Activated CD8-positive, alpha-beta memory T cell treated with anti-CD3 and anti-CD28 coated beads for 48 hours (primary cell): Measurements from ENCODE around the gene ZBTB7C.

Experiments
- DNase-seq, 3 experiments: peaks; one replicate each; pipeline ENCODE4 v3.0.0-alpha.2; 2020; ENCODE audit warnings: low read depth in 2 of 3, low spot score in 2 of 3

The ZBTB7C gene

DNA sequence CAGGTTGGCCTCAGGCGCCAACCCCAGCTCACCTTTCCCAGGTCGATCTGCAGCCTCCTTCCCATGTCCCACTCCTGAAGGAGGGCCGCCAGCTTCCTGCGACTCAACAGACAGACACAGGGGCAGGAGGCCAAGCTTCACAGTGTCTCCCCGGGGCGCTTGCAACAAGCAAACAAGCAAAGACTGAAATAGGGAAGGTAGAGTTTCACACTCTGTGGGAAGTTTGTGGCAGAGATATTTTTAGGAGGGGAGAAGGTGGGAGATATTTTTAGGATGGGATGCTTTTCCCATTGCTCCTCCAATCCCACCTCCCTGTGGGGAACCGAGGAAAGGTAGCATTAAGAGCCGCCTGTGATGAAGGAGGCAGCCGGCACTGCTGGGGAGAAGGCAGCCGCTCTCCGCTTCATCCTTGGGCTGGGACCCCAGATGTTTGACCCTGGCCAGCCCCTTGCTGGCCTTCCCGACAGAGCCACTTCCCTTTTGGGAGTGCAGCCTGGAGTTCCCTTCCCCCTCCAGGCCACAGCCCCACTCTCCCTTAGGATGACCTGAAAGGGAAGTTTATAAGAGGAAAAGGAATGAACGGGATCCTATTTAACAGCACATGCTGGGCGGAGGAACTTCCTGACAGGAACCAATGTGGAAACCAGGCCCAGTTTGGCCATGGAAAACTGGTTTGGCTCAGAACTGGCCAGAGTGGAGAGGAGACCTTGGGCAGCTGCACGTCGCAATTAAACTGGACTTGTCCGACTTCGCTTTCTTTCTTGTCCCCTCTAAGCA lies 336.6 kb downstream of the ZBTB7C start:
- DNase-seq, result no peak

GRCh38 chr18:48068916-48069445 lies 340.2 kb downstream of the ZBTB7C start:
- DNase-seq, result no peak

DNA sequence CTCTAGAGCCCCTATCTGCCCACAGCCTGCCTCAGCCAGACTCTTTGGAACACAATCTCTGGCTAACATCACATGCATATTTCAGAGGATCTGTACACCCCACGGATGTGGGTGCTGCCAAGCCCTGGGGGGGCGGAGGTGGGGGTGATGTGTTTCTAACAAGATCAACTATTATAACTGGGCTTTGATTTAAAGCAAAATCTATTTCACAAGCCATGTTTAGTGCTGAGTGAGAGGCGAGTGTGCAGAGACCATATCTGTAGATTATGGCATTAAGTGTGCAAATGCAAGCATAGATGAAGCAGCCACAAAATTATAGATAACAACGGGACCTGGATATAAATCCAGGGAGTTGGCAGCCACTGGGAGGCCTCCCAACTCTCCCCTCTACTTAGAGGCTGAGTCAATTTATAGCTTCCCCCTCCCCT lies 342.9 kb downstream of the ZBTB7C start:
- no peak for DNase-seq

DNA sequence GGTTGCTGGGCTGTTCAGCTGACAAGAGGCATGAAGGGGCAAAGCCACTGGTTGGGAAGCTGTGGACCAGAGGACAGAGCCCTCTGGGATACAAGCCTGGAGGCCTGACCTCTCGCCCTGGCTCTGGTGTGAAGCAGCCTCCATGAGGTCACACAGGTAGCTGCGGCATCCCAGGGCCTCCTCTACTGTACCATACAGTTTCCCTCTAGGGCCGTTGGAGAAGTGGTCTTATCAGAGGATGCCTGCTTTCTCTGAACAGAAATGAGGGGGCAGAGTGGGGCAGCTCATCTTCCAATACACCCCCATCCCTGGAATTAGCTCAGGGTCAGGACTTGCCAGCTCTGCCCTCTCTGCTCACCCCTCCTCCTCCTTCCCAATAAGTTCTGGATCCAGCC lies 343.6 kb downstream of the ZBTB7C start:
- DNase-seq, result no peak

GRCh38 chr18:48064978-48065600 lies 344.1 kb downstream of the ZBTB7C start:
- no peak for DNase-seq

GRCh38 chr18:48061781-48062570 lies 347.2 kb downstream of the ZBTB7C start:
- no peak for DNase-seq

DNA sequence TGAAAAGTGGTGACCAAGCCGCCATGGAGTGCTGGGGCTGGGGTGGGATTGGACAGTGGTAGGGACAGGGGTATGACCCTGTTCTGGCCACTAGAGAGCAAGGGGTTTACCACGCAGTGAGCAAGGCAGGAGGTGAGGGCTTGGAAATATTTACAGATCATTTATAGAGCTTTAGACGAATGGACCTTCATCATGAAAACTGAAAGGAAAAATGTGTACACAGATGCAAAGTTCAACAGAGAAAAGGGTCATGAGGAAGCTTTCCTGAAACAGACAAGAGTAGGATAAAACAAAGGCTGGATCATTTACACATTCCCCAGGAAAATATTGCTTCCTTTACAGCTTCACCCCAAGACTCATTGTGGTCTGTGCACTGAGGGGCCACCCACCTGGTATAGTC lies 348.2 kb downstream of the ZBTB7C start:
- no peak for DNase-seq

- no peak for DNase-seq
Observed at GRCh38 chr18:48060346-48060745, 348.8 kb downstream of the ZBTB7C start.

DNA sequence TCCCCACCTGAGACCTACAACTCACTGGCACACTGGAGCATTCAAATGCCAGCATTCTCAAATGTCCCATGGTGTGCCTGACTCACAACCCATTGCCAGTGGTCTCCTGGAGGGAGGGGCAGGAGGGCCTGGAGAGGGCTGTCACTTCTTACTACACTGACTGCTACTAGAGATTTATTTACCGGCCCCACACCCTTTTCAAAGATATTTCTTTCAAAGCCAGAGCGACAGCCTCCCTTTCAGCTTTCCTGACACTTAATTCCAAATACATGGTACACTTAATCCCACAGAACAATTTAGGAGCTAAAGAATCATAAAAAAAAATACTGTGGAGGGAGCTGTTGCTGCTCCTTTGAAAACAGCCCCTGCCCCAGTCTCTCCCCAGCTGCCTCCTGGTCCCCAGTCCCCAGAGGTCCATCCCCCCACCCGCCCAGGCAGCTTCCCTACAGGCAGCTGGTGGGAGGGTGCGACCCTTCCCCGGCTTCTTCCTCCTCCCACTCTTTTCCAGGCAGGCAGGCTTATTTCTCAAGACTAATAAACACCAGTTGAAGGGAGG lies 349.6 kb downstream of the ZBTB7C start:
- DNase-seq, result no peak

DNA sequence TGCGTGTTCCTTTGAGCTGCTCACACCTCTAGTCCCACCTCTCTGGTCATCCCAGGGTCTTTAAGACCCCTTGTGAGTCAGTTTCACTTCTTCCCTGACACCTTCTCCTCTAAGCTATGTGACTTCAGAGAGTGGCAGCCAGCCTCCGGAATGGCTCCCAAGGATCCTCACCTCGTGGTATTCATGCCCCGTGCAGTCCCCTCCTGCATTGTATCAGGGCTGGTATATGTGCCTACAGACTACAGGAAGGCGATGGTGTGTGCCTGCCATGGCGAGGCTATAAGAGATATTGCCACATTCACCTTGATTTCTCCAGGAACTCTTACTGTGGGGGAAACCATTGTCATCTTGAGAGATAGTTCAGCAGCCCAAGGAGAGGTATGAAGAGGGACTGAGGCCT lies 350.7 kb downstream of the ZBTB7C start:
- DNase-seq, result no peak

- no peak for DNase-seq
Observed at GRCh38 chr18:48057018-48057417, 352.2 kb downstream of the ZBTB7C start.

DNA sequence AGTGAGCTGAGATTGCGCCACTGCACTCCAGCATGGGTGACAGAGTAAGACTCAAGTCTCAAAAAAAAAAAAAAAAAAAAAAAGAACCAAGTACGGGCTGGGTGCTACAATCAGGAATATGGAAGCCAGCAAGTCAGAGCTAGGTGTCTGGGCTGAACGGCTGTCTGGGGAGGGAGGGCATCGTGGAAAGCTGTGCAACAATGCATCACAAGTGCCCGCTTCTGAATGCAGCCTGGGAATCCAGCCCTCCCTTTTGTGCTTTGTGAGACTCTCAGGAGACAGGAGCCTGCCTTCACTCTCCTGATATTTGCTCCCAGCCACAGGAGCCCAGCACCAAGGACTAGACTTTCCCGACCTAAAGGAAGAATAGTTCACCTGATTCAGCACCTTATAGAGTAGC lies 353.8 kb downstream of the ZBTB7C start:
- DNase-seq, result no peak

GRCh38 chr18:48053881-48054816 lies 355.0 kb downstream of the ZBTB7C start:
- no peak for DNase-seq

DNA sequence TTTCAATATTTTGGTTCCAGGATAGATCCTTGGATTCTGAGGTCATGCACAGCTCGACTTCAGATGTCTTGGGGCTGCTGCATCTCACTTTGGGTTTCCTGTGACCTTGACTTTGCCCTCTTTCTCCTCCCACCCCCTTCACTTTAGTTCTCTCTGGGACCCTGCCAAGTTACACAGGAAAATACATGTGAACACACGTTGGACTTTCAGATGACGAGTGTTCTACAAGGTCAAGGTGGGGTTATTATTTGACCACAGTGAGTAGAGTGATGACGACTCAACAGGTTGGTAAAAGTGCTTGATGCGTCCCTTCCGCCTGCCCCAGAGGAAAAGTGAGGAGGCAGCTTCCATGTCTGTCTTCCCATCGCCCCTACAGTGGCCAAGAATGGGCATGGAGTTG lies 356.3 kb downstream of the ZBTB7C start:
- no peak for DNase-seq

GRCh38 chr18:48051945-48052840 lies 357.0 kb downstream of the ZBTB7C start:
- no peak for DNase-seq

- DNase-seq, result no peak
Observed at GRCh38 chr18:48050176-48050575, 359.0 kb downstream of the ZBTB7C start.

DNA sequence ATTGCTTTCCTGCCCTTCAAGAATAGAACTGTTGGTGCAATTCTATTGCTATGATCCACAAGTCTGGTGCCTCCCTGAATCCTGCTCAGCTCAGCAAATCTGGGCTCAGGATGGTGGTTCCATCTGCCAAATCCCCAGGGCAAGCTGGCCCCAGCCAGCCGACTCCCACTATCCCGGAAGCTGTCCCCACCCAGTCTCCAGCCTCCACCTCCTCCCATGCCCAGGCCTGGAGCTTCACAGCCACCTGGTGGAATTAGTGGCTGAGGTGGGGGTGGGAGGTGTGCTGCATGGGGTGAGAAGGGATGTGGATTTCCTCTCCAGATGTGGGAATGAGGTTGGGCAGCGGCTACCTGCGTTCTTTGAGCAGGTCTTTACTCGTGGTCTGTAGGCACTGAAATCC lies 359.4 kb downstream of the ZBTB7C start:
- DNase-seq, result no peak

DNA sequence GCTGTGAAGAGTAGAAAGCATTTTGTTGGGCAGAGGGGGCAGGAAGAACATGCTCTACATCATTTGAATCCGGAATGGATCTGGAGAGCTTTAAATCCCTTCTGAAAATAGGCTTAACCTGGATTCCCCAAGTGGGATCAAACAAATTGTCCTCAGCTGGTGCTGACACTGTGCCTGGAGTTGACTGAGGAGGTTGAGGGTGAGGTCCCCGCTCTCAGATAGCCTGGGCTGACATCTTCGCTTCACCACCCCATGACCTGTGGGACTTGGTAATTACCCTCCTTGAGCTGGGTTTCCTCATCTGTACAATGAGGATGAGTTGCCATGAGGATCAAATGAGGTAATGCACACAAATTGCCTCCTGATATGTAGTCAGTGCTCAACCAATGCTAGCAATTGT lies 360.9 kb downstream of the ZBTB7C start:
- no peak for DNase-seq

DNA sequence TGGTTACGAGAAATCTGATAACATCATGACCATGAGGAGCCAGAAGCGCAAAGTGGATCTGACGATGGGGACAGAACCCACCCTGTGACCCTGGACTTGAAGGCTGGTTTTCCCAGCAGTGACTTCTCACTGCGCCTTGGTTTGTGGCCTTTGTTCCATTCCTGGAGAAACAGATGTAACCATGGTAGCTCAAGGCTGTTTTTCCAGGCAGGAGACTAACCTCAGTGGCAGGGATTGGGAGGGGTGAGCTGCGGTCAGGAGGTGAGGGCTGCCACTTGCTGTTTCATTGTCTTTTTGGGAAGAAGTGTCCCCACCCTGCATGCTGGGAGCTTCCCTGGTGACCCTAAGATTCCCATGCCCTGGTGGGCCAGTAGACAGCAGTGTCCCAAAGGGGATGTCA lies 362.3 kb downstream of the ZBTB7C start:
- no peak for DNase-seq
